ENCODE results near the gene ETV4.

The ETV4 gene

GRCh38 chr17:43583332-43583731 lies 37.2 kb upstream of the ETV4 start:
- TF ChIP-seq EZH2 (IDR thresholded peaks at IDR 0.05) (no peak), POLR2AphosphoS5 (IDR thresholded peaks at IDR 0.05; ENCODE audit: borderline replicate concordance, low read depth, low read length) (no peak), FOXP2 (optimal IDR thresholded peaks at IDR 0.05; ENCODE audit: control extremely low read depth, extremely low read length, insufficient read depth) (no peak)
- H3K27ac ChIP-seq = no peak overlapping the region
- H3K9ac ChIP-seq (ENCODE audit: insufficient read length) = no peak overlapping the region
- DNase-seq (ENCODE audit: low read depth, low spot score) = no peak
- no peaks in the 10 kb centered on the region for H3K9me3 ChIP-seq (ENCODE audit: low read depth, low read length)
- no peak overlapping the region for H3K4me3 ChIP-seq
- no peaks in the 10 kb centered on the region for H3K36me3 ChIP-seq (ENCODE audit: insufficient read depth, low read length)

- no peaks in the 10 kb centered on the region for H3K9me3 ChIP-seq (ENCODE audit: low read depth, low read length)
- DNase-seq (ENCODE audit: low read depth, low spot score) = no peak
- H3K36me3 ChIP-seq (ENCODE audit: insufficient read depth, low read length) = no peaks in the 10 kb centered on the region
- H3K9ac ChIP-seq (ENCODE audit: insufficient read length) = no peak overlapping the region
- H3K27ac ChIP-seq = no peak overlapping the region
- no peak for TF ChIP-seq EZH2 (IDR thresholded peaks at IDR 0.05)
- no peak for TF ChIP-seq FOXP2 (optimal IDR thresholded peaks at IDR 0.05; ENCODE audit: control extremely low read depth, extremely low read length, insufficient read depth)
- no peak for TF ChIP-seq POLR2AphosphoS5 (IDR thresholded peaks at IDR 0.05; ENCODE audit: borderline replicate concordance, low read depth, low read length)
- H3K4me3 ChIP-seq = no peak overlapping the region
Measured at GRCh38 chr17:43581613-43582012, 35.5 kb upstream of the ETV4 start.

- Histone ChIP-seq H3K9me3 (ENCODE audit: low read depth, low read length) (no peaks in the 10 kb centered on the region), H3K4me3 (no peak overlapping the region), H3K9ac (ENCODE audit: insufficient read length) (no peak overlapping the region), H3K27ac (no peak overlapping the region), H3K36me3 (ENCODE audit: insufficient read depth, low read length) (no peaks in the 10 kb centered on the region)
- TF ChIP-seq FOXP2 (optimal IDR thresholded peaks at IDR 0.05; ENCODE audit: control extremely low read depth, extremely low read length, insufficient read depth) (no peak), POLR2AphosphoS5 (IDR thresholded peaks at IDR 0.05; ENCODE audit: borderline replicate concordance, low read depth, low read length) (no peak), EZH2 (IDR thresholded peaks at IDR 0.05) (no peak)
- DNase-seq (ENCODE audit: low read depth, low spot score) = no peak
Measured at GRCh38 chr17:43581130-43581529, 35.0 kb upstream of the ETV4 start.

DNA sequence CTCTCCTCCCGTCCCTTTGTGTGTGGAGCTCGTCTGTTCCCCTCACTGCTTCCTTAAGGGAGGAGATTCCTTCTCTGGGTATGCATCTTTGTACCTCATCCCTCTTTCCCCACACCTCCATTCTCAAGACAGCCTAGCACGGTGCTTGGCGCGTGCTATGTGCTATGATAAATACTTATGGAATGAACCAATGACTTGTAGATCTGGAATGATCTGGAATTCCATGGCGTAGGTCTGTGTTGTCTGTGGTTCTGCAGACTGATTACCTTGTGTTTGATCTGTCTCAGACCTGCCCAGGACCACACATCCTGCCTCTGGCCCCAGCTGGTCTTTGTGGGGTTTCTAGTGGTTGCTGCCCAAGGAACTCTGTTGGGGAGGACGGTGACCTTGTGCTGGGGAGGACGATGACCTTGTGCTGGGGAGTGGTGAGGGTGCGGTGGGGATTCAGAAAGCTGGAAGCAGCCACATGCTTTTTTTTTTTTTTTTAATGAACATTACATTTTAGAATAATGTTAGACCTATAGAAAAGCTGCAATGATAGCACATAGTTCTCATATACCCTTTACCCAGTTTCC lies 33.5 kb upstream of the ETV4 start:
- Histone ChIP-seq H3K36me3 (ENCODE audit: insufficient read depth, low read length) (no peaks in the 10 kb centered on the region), H3K27ac (no peak overlapping the region), H3K9me3 (ENCODE audit: low read depth, low read length) (no peaks in the 10 kb centered on the region), H3K9ac (ENCODE audit: insufficient read length) (no peak overlapping the region), H3K4me3 (no peak overlapping the region)
- TF ChIP-seq EZH2 (IDR thresholded peaks at IDR 0.05) (no peak), FOXP2 (optimal IDR thresholded peaks at IDR 0.05; ENCODE audit: control extremely low read depth, extremely low read length, insufficient read depth) (no peak), POLR2AphosphoS5 (IDR thresholded peaks at IDR 0.05; ENCODE audit: borderline replicate concordance, low read depth, low read length) (no peak)
- DNase-seq (ENCODE audit: low read depth, low spot score) = no peak

DNA sequence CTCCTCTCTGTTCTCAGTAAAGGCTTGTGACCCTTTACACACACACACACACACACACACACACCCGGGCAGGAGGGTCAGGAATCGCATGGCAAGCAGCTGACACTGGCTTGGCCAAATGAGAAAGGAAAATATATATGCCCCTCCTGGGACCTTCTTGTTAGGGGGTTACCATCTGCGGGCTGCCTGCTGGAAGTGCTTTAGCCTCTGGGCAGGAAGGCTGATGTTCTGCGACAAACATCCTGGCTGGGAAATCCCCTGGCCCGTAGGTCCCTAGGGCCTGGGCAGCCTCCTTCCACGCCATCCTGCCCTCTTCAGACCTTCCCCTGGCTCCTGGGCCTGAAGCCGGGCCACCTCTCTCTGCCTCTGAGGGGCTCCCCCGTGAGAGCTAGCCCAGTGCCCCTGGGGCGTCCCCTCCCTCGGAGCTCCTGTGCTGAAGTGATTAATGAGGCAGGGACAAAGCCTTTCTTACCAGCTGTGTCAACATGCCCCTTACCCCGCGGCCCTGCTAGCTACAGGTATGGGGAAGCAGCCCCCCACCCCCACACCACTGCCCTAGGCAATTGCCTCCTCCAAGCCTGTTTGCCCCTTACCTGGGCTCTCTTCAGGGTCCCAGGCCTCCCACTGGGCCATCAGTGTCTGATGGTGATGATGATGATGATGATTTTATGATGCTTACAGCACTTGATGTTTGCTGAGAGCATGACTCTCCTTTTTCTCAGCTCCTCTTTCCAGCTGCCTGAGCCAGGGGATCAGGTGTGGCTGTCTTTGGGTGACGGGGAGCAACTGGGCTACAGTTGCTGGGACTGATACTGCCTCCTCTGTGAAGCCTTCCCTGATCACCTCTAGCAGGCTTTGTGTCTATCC lies 32.8 kb upstream of the ETV4 start:
- no peak overlapping the region for H3K9ac ChIP-seq (ENCODE audit: insufficient read length)
- no peaks in the 10 kb centered on the region for H3K36me3 ChIP-seq (ENCODE audit: insufficient read depth, low read length)
- H3K4me3 ChIP-seq = no peak overlapping the region
- no peak for DNase-seq (ENCODE audit: low read depth, low spot score)
- H3K9me3 ChIP-seq (ENCODE audit: low read depth, low read length) = no peaks in the 10 kb centered on the region
- H3K27ac ChIP-seq = no peak overlapping the region
- no peak for TF ChIP-seq EZH2 (IDR thresholded peaks at IDR 0.05)

- TF ChIP-seq EZH2 (IDR thresholded peaks at IDR 0.05) = no peak
- TF ChIP-seq FOXP2 (optimal IDR thresholded peaks at IDR 0.05; ENCODE audit: control extremely low read depth, extremely low read length, insufficient read depth) = no peak
- TF ChIP-seq POLR2AphosphoS5 (IDR thresholded peaks at IDR 0.05; ENCODE audit: borderline replicate concordance, low read depth, low read length) = no peak
- no peak for DNase-seq (ENCODE audit: low read depth, low spot score)
- Histone ChIP-seq H3K27ac (no peak overlapping the region), H3K9ac (ENCODE audit: insufficient read length) (no peak overlapping the region), H3K36me3 (ENCODE audit: insufficient read depth, low read length) (no peaks in the 10 kb centered on the region), H3K9me3 (ENCODE audit: low read depth, low read length) (no peaks in the 10 kb centered on the region), H3K4me3 (no peak overlapping the region)
Measured at GRCh38 chr17:43578404-43578698, 32.2 kb upstream of the ETV4 start.

- H3K27ac ChIP-seq = no peak overlapping the region
- H3K9me3 ChIP-seq (ENCODE audit: low read depth, low read length) = no peaks in the 10 kb centered on the region
- no peak for DNase-seq (ENCODE audit: low read depth, low spot score)
- no peaks in the 10 kb centered on the region for H3K36me3 ChIP-seq (ENCODE audit: insufficient read depth, low read length)
- no peak overlapping the region for H3K4me3 ChIP-seq
- TF ChIP-seq POLR2AphosphoS5 (IDR thresholded peaks at IDR 0.05; ENCODE audit: borderline replicate concordance, low read depth, low read length) (no peak), EZH2 (IDR thresholded peaks at IDR 0.05) (no peak), FOXP2 (optimal IDR thresholded peaks at IDR 0.05; ENCODE audit: control extremely low read depth, extremely low read length, insufficient read depth) (no peak)
- H3K9ac ChIP-seq (ENCODE audit: insufficient read length) = no peak overlapping the region
Measured at GRCh38 chr17:43577664-43578403, 31.7 kb upstream of the ETV4 start.

GRCh38 chr17:43576563-43577229 lies 30.6 kb upstream of the ETV4 start:
- TF ChIP-seq POLR2AphosphoS5 (IDR thresholded peaks at IDR 0.05; ENCODE audit: borderline replicate concordance, low read depth, low read length) (no peak), EZH2 (IDR thresholded peaks at IDR 0.05) (no peak), FOXP2 (optimal IDR thresholded peaks at IDR 0.05; ENCODE audit: control extremely low read depth, extremely low read length, insufficient read depth) (no peak)
- no peaks in the 10 kb centered on the region for H3K9me3 ChIP-seq (ENCODE audit: low read depth, low read length)
- H3K4me3 ChIP-seq = no peak overlapping the region
- DNase-seq (ENCODE audit: low read depth, low spot score) = peak; percentile 12
- no peak overlapping the region for H3K27ac ChIP-seq
- H3K9ac ChIP-seq (ENCODE audit: insufficient read length) = no peak overlapping the region
- no peaks in the 10 kb centered on the region for H3K36me3 ChIP-seq (ENCODE audit: insufficient read depth, low read length)
